GM23338 (cell line): ENCODE results near the gene FOXD1. TPM values are rescaled to one million over a fixed set of nuclear protein-coding genes. Genes with fewer than 3 reads are reported as not detected.

ENCODE experiments used
- ATAC-seq: fragments of 200-7000 bp; cut with Tn5 transposase; 3 replicates; pipeline ENCODE4 v1.9.1; 2020
- DNase-seq: peaks from one replicate; pipeline ENCODE4 v3.0.0-alpha.2; 2015; ENCODE audit warnings: low spot score
- H2AFZ ChIP-seq: fragments of 200-600 bp; sonication (generic); 2 replicates; pipeline ENCODE4 v1.8.0; 2016; ENCODE audit warnings: antibody characterized with exemption, mild to moderate bottlenecking, moderate library complexity
- H3F3A ChIP-seq: fragments of 200-600 bp; sonication (generic); replicated peaks from 2 replicates; pipeline ENCODE4 v1.8.0; 2017; ENCODE audit warnings: antibody characterized with exemption, mixed run types, low read depth
- H3K27ac ChIP-seq: fragments of 200-600 bp; sonication (generic); 2 replicates; pipeline ENCODE4 v1.6.1; 2016; ENCODE audit warnings: low read depth
- H3K27me3 ChIP-seq: fragments of 200-600 bp; sonication (generic); 2 replicates; pipeline ENCODE4 v1.8.0; 2016; ENCODE audit warnings: mild to moderate bottlenecking, mixed run types, moderate library complexity; ENCODE audit not compliant: insufficient read depth
- H3K36me3 ChIP-seq: fragments of 200-600 bp; sonication (generic); 2 replicates; pipeline ENCODE4 v1.8.0; 2016; ENCODE audit warnings: mild to moderate bottlenecking; ENCODE audit not compliant: insufficient read depth
- H3K4me1 ChIP-seq: fragments of 200-600 bp; sonication (generic); 2 replicates; pipeline ENCODE4 v1.8.0; 2016; ENCODE audit warnings: mild to moderate bottlenecking, moderate library complexity; ENCODE audit not compliant: insufficient read depth
- H3K4me2 ChIP-seq: fragments of 200-600 bp; sonication (generic); 2 replicates; pipeline ENCODE4 v1.7.1; 2017; ENCODE audit warnings: mixed run types
- H3K4me3 ChIP-seq: fragments of 200-600 bp; sonication (generic); 2 replicates; pipeline ENCODE4 v1.6.1; 2016; ENCODE audit warnings: mixed run types
- H3K79me2 ChIP-seq: fragments of 200-600 bp; sonication (generic); replicated peaks from 2 replicates; pipeline ENCODE4 v1.8.0; 2017; ENCODE audit warnings: mild to moderate bottlenecking; ENCODE audit not compliant: insufficient read depth
- H3K9me2 ChIP-seq: fragments of 200-600 bp; sonication (generic); 2 replicates; pipeline ENCODE4 v1.8.0; 2017; ENCODE audit not compliant: insufficient read depth
- H4K20me1 ChIP-seq: fragments of 200-600 bp; sonication (generic); replicated peaks from 2 replicates; pipeline ENCODE4 v1.8.0; 2017; ENCODE audit warnings: mild to moderate bottlenecking; ENCODE audit not compliant: insufficient read depth
- H3K27ac Mint-ChIP-seq: 2 replicates; pipeline ENCODE4 v1.8.0; 2020; ENCODE audit warnings: inconsistent platforms, mild to moderate bottlenecking, moderate library complexity, mixed read lengths
- H3K27me3 Mint-ChIP-seq: 3 replicates; pipeline ENCODE4 v1.8.0; 2022; ENCODE audit warnings: low read depth, mild to moderate bottlenecking, moderate library complexity, mixed read lengths, inconsistent platforms; ENCODE audit not compliant: insufficient read depth, poor library complexity
- H3K36me3 Mint-ChIP-seq: 3 replicates; pipeline ENCODE4 v1.8.0; 2021; ENCODE audit warnings: low read depth, mild to moderate bottlenecking, inconsistent platforms, moderate library complexity, mixed read lengths
- H3K4me1 Mint-ChIP-seq: 3 replicates; pipeline ENCODE4 v1.8.0; 2020; ENCODE audit warnings: mild to moderate bottlenecking, inconsistent platforms, mixed read lengths
- H3K4me3 Mint-ChIP-seq: 3 replicates; pipeline ENCODE4 v1.8.0; 2021; ENCODE audit warnings: moderate library complexity, mild to moderate bottlenecking, inconsistent platforms, mixed read lengths
- H3K9me3 Mint-ChIP-seq: 3 replicates; pipeline ENCODE4 v1.8.0; 2020; ENCODE audit warnings: moderate library complexity, mild to moderate bottlenecking, inconsistent platforms, mixed read lengths
- CREB1 ChIP-seq: fragments of 250-450 bp; sonication (Bioruptor Pico); IDR thresholded peaks from 2 replicates; pipeline ENCODE4 v1.5.0; 2020; ENCODE audit warnings: low read depth, mild to moderate bottlenecking, moderate library complexity
- ETS1 ChIP-seq: IDR thresholded peaks from 2 replicates; pipeline ENCODE4 v1.6.1; 2016; ENCODE audit warnings: antibody characterized with exemption
- JUNB ChIP-seq: IDR thresholded peaks from one replicate; pipeline ENCODE4 v1.6.1; 2016; ENCODE audit warnings: antibody characterized with exemption; ENCODE audit not compliant: unreplicated experiment
- STAT1 ChIP-seq: IDR thresholded peaks from one replicate; pipeline ENCODE4 v1.6.1; 2016; ENCODE audit warnings: antibody characterized with exemption; ENCODE audit not compliant: unreplicated experiment
- ZNF114 ChIP-seq: fragments of 250-450 bp; sonication (Bioruptor Pico); IDR thresholded peaks from 2 replicates; pipeline ENCODE4 v1.5.0; 2020; ENCODE audit warnings: mild to moderate bottlenecking, moderate library complexity
- ZNF331 ChIP-seq: fragments of 250-450 bp; sonication (Bioruptor Pico); IDR thresholded peaks from 2 replicates; pipeline ENCODE4 v1.5.0; 2020; ENCODE audit warnings: low read depth, mild to moderate bottlenecking, moderate library complexity
- polyA plus RNA-seq: library from polyadenylated mRNA; unstranded; fragments of >200 nt; fragmentation: Nextera tagmentation; extraction: Ambion mirVana; gene quantifications from 2 replicates; pipeline ENCODE4 v1.2.1, GENCODE V29; 2016
- total RNA-seq: library from RNA; depleted of rRNA; stranded (reverse); fragments of >200 nt; shearing (Covaris generic); gene quantifications from 2 replicates; pipeline ENCODE4 v1.2.3, GENCODE V29; 2014
- TF ChIP-seq, protein P1 (sequence below): fragments of 250-450 bp; sonication (Bioruptor Pico); IDR thresholded peaks from 2 replicates; pipeline ENCODE4 v1.5.0; 2020; ENCODE audit warnings: mild to moderate bottlenecking, moderate library complexity
- TF ChIP-seq, protein P2 (sequence below), 2 experiments: fragments of 200-600 bp in 1 of 2; sonication (generic) in 1 of 2; conservative IDR thresholded peaks; 2 replicates each; pipeline versions ENCODE4 v1.5.1 to v1.6.1; 2016 to 2017; ENCODE audit warnings: antibody characterized with exemption in 2 of 2, low read depth in 2 of 2, mild to moderate bottlenecking in 2 of 2, moderate library complexity in 1 of 2

The FOXD1 gene
- total and polyA plus RNA-seq, 2 experiments from 2014 or later, result 0.42 TPM; not detected in 1

DNA sequence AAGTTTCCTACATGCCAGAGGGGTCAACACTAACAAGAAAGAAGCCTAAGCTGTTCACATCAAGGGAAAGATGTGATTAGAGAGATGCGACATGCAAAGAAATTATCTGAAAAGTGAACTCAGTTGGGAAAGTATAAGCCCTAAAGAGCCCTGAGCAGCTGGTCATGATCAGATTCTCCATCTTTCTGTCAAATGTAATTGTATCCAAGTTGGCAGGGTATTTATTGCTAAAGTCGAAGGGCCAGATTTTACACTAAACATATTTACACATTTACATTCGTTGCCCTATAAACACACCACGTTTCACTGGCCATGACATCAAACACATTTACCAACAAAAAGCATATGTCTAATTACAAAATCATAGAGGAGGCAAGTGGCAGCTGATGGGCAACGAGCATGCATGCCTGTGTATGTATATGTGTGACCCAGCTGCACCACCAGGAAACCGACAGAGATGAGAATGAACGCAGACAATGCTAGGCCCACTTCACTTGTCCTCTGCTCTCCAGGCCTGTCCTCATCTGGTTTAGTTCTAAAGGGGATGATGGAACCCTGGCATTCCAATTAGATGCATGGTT lies 6.3 kb downstream of the FOXD1 start:
- TF ChIP-seq JUNB (no peak), ZNF331 (CRISPR knock-in tag) (no peak), CREB1 (CRISPR knock-in tag) (no peak), ETS1 (no peak), STAT1 (no peak), ZNF114 (no peak)
- TF ChIP-seq, protein P1, sequence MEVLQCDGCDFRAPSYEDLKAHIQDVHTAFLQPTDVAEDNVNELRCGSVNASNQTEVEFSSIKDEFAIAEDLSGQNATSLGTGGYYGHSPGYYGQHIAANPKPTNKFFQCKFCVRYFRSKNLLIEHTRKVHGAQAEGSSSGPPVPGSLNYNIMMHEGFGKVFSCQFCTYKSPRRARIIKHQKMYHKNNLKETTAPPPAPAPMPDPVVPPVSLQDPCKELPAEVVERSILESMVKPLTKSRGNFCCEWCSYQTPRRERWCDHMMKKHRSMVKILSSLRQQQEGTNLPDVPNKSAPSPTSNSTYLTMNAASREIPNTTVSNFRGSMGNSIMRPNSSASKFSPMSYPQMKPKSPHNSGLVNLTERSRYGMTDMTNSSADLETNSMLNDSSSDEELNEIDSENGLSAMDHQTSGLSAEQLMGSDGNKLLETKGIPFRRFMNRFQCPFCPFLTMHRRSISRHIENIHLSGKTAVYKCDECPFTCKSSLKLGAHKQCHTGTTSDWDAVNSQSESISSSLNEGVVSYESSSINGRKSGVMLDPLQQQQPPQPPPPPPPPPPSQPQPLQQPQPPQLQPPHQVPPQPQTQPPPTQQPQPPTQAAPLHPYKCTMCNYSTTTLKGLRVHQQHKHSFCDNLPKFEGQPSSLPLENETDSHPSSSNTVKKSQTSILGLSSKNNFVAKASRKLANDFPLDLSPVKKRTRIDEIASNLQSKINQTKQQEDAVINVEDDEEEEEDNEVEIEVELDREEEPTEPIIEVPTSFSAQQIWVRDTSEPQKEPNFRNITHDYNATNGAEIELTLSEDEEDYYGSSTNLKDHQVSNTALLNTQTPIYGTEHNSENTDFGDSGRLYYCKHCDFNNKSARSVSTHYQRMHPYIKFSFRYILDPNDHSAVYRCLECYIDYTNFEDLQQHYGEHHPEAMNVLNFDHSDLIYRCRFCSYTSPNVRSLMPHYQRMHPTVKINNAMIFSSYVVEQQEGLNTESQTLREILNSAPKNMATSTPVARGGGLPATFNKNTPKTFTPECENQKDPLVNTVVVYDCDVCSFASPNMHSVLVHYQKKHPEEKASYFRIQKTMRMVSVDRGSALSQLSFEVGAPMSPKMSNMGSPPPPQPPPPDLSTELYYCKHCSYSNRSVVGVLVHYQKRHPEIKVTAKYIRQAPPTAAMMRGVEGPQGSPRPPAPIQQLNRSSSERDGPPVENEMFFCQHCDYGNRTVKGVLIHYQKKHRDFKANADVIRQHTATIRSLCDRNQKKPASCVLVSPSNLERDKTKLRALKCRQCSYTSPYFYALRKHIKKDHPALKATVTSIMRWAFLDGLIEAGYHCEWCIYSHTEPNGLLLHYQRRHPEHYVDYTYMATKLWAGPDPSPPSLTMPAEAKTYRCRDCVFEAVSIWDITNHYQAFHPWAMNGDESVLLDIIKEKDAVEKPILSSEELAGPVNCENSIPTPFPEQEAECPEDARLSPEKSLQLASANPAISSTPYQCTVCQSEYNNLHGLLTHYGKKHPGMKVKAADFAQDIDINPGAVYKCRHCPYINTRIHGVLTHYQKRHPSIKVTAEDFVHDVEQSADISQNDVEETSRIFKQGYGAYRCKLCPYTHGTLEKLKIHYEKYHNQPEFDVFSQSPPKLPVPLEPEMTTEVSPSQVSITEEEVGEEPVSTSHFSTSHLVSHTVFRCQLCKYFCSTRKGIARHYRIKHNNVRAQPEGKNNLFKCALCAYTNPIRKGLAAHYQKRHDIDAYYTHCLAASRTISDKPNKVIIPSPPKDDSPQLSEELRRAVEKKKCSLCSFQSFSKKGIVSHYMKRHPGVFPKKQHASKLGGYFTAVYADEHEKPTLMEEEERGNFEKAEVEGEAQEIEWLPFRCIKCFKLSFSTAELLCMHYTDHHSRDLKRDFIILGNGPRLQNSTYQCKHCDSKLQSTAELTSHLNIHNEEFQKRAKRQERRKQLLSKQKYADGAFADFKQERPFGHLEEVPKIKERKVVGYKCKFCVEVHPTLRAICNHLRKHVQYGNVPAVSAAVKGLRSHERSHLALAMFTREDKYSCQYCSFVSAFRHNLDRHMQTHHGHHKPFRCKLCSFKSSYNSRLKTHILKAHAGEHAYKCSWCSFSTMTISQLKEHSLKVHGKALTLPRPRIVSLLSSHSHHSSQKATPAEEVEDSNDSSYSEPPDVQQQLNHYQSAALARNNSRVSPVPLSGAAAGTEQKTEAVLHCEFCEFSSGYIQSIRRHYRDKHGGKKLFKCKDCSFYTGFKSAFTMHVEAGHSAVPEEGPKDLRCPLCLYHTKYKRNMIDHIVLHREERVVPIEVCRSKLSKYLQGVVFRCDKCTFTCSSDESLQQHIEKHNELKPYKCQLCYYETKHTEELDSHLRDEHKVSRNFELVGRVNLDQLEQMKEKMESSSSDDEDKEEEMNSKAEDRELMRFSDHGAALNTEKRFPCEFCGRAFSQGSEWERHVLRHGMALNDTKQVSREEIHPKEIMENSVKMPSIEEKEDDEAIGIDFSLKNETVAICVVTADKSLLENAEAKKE (CRISPR knock-in tag), result no peak
- TF ChIP-seq, protein P2, sequence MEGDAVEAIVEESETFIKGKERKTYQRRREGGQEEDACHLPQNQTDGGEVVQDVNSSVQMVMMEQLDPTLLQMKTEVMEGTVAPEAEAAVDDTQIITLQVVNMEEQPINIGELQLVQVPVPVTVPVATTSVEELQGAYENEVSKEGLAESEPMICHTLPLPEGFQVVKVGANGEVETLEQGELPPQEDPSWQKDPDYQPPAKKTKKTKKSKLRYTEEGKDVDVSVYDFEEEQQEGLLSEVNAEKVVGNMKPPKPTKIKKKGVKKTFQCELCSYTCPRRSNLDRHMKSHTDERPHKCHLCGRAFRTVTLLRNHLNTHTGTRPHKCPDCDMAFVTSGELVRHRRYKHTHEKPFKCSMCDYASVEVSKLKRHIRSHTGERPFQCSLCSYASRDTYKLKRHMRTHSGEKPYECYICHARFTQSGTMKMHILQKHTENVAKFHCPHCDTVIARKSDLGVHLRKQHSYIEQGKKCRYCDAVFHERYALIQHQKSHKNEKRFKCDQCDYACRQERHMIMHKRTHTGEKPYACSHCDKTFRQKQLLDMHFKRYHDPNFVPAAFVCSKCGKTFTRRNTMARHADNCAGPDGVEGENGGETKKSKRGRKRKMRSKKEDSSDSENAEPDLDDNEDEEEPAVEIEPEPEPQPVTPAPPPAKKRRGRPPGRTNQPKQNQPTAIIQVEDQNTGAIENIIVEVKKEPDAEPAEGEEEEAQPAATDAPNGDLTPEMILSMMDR (conservative IDR thresholded peaks at IDR 0.05; ENCODE audit: low read depth in 2 of 2), result no peak
- Histone ChIP-seq H3K27me3 (peaks cover 97% of the 10 kb centered on the region), H3K9me2 (no peaks in the 10 kb centered on the region), H4K20me1 (peaks cover 65% of the 10 kb centered on the region), H3K4me1 (peaks cover 50% of the 10 kb centered on the region), H3K4me3 (no peak overlapping the region), H3K27ac (no peak overlapping the region), H3K36me3 (no peaks in the 10 kb centered on the region), H3K79me2 (no peaks in the 10 kb centered on the region), H2AFZ (no peak overlapping the region), H3K4me2 (no peak overlapping the region), H3F3A (peaks cover 51% of the 10 kb centered on the region)
- H3K4me3 Mint-ChIP-seq, result no peak overlapping the region
- peaks cover 95% of the 10 kb centered on the region for H3K27me3 Mint-ChIP-seq
- H3K36me3 Mint-ChIP-seq, result no peaks in the 10 kb centered on the region
- H3K27ac Mint-ChIP-seq, result no peak overlapping the region
- ATAC-seq (no peak), DNase-seq (no peak)
- peaks cover 9% of the 10 kb centered on the region; the same call in 1 of the 3 replicates for H3K9me3 Mint-ChIP-seq
- H3K4me1 Mint-ChIP-seq, result peaks cover 36% of the 10 kb centered on the region
